HG03060 (cell line): ENCODE measurements around the gene RAD9B.

Experiments
- ATAC-seq: cut with Tn5 transposase; IDR thresholded peaks from one replicate; pipeline ENCODE4 v1.9.1; 2021; ENCODE audit warnings: low read depth, moderate number of reproducible peaks; ENCODE audit not compliant: unreplicated experiment

RAD9B gene

GRCh38 chr12:110550981-110551380 lies 48.9 kb downstream of the RAD9B start:
- ATAC-seq: no peak
